C4-2B (cell line): ENCODE measurements around the gene DCUN1D4.

Experiments
- H3K27ac ChIP-seq: fragments of 450-650 bp; 2 replicates; pipeline ENCODE4 v1.5.1; 2017
- CTCF ChIP-seq: fragments of 450-650 bp; conservative IDR thresholded peaks from 2 replicates; pipeline ENCODE4 v1.5.1; 2017; ENCODE audit warnings: mild to moderate bottlenecking
- ZFX ChIP-seq: fragments of 450-650 bp; IDR thresholded peaks from 2 replicates; pipeline ENCODE4 v1.6.1; 2017

The DCUN1D4 gene

GRCh38 chr4:51835855-51836254, 7.1 kb upstream of the DCUN1D4 start:
- TF ChIP-seq CTCF (no peak), ZFX (no peak)
- H3K27ac ChIP-seq = no peak overlapping the region

- no peak overlapping the region for H3K27ac ChIP-seq
Observed at GRCh38 chr4:51836549-51836948, 6.4 kb upstream of the DCUN1D4 start.

GRCh38 chr4:51840781-51841180, 2.2 kb upstream of the DCUN1D4 start:
- no peak for TF ChIP-seq CTCF
- TF ChIP-seq ZFX = no peak
- no peak overlapping the region for H3K27ac ChIP-seq

More at GRCh38 chr4:51836549-51836948, 6.4 kb upstream of the DCUN1D4 start:
- TF ChIP-seq CTCF (no peak), ZFX (no peak)

GRCh38 chr4:51842167-51842553, 793 bp upstream of the DCUN1D4 start:
- H3K27ac ChIP-seq = peak overlapping the region; percentile 80
- no peak for TF ChIP-seq CTCF
- no peak for TF ChIP-seq ZFX

GRCh38 chr4:51843309-51844152, 578 bp downstream of the DCUN1D4 start:
- TF ChIP-seq CTCF = no peak
- no peak for TF ChIP-seq ZFX
- peak overlapping the region; percentile 80 for H3K27ac ChIP-seq

GRCh38 chr4:51844153-51845054, 1.5 kb downstream of the DCUN1D4 start:
- H3K27ac ChIP-seq = peak overlapping the region; percentile 80
- TF ChIP-seq ZFX = no peak
- no peak for TF ChIP-seq CTCF

GRCh38 chr4:51845055-51845426, 2.1 kb downstream of the DCUN1D4 start:
- TF ChIP-seq CTCF (no peak), ZFX (no peak)
- H3K27ac ChIP-seq = peak overlapping the region; percentile 80
